GM12875 (cell line): ENCODE measurements around the gene PMEL.

ENCODE experiments used
- H3K4me3 ChIP-seq: one replicate; pipeline ENCODE4 v1.5.1; 2011; ENCODE audit warnings: low read depth, low read length, control low read depth
- CTCF ChIP-seq: IDR thresholded peaks from 2 replicates; pipeline ENCODE4 v1.5.1; 2011; ENCODE audit warnings: low read depth, mild to moderate bottlenecking, control low read depth, inconsistent platforms, low read length, moderate library complexity, borderline replicate concordance; ENCODE audit not compliant: insufficient read depth

PMEL gene

GRCh38 chr12:55915482-55915859 is 50.4 kb downstream of the PMEL start:
- no peak overlapping the region for H3K4me3 ChIP-seq
- TF ChIP-seq CTCF, result no peak

GRCh38 chr12:55912908-55913307 is 52.9 kb downstream of the PMEL start:
- TF ChIP-seq CTCF, result no peak
- H3K4me3 ChIP-seq, result no peak overlapping the region

GRCh38 chr12:55909513-55909884 is 56.3 kb downstream of the PMEL start:
- no peak for TF ChIP-seq CTCF
- H3K4me3 ChIP-seq, result no peak overlapping the region

- H3K4me3 ChIP-seq, result no peak overlapping the region
- TF ChIP-seq CTCF, result no peak
These were observed 56.9 kb downstream of the PMEL start for GRCh38 chr12:55908726-55909512.

GRCh38 chr12:55906056-55906455 is 59.8 kb downstream of the PMEL start:
- H3K4me3 ChIP-seq, result no peak overlapping the region
- no peak for TF ChIP-seq CTCF
